ENCODE measurements around the gene LGI2. TPM values are rescaled to one million over a fixed set of nuclear protein-coding genes. Genes with fewer than 3 reads are reported as not detected.

LGI2 gene
- total RNA-seq, 1 experiment from 2014 or later: 1.4 TPM

GRCh38 chr4:25051534-25051933, 20.8 kb upstream of the LGI2 start:
- no peak overlapping the region for H3K4me2 ChIP-seq (ENCODE audit: insufficient read depth, insufficient read length, low read length)
- no peak overlapping the region for H3K14ac ChIP-seq (ENCODE audit: insufficient read depth, low read length)
- no peaks in the 10 kb centered on the region for H3K4me1 ChIP-seq (ENCODE audit: insufficient read depth, low read length)
- H2BK5ac ChIP-seq (ENCODE audit: insufficient read length, low read length): no peak overlapping the region
- H2BK20ac ChIP-seq (ENCODE audit: low read depth, low read length, poor library complexity, severe bottlenecking): no peak overlapping the region
- H3K79me2 ChIP-seq (ENCODE audit: insufficient read depth, low read length): no peaks in the 10 kb centered on the region
- H2AFZ ChIP-seq (ENCODE audit: low read length): no peak overlapping the region
- no peak overlapping the region for H3K4me3 Mint-ChIP-seq
- no peaks in the 10 kb centered on the region for H3K23me2 ChIP-seq (ENCODE audit: insufficient read length, low read depth, low read length, poor library complexity, severe bottlenecking)
- H3K27ac Mint-ChIP-seq: peak overlapping the region in 1 of 3 experiments; percentile 20; a peak in 1 of 7 replicates
- H3K36me3 Mint-ChIP-seq (ENCODE audit: insufficient read depth in 1 of 3, low read depth in 3 of 3): peaks cover 10 to 19% (median 11%) of the 10 kb centered on the region in 3 experiments
- H3K23ac ChIP-seq (ENCODE audit: insufficient read length, low read depth, low read length): no peak overlapping the region
- no peak overlapping the region for H4K91ac ChIP-seq (ENCODE audit: insufficient read length, low read depth, low read length)
- H2BK12ac ChIP-seq (ENCODE audit: insufficient read length, low read depth, low read length): no peak overlapping the region
- TF ChIP-seq CTCF (conservative IDR thresholded peaks at IDR 0.05): no peak
- H4K20me1 ChIP-seq (ENCODE audit: control insufficient read depth, insufficient read depth, insufficient read length): no peaks in the 10 kb centered on the region
- DNase-seq: no peak
- peaks cover 23 to 28% of the 10 kb centered on the region in 2 experiments for H3K9me3 Mint-ChIP-seq
- H2AK5ac ChIP-seq (ENCODE audit: insufficient read length, low read length): no peak overlapping the region
- H2BK15ac ChIP-seq (ENCODE audit: low read depth, low read length): no peak overlapping the region
- no peak overlapping the region for H4K8ac ChIP-seq (replicated peaks; ENCODE audit: insufficient read length, low read depth, low read length)
- no peaks in the 10 kb centered on the region for H3K4me1 Mint-ChIP-seq
- no peaks in the 10 kb centered on the region for H3K27me3 ChIP-seq (ENCODE audit: insufficient read depth, low read length)
- no peaks in the 10 kb centered on the region; the same call in none of the 2 replicates for H3K27me3 Mint-ChIP-seq (ENCODE audit: low read depth)
- H3K27ac ChIP-seq (ENCODE audit: insufficient read length, low read depth, low read length): no peak overlapping the region
- no peak overlapping the region for H3K18ac ChIP-seq (ENCODE audit: insufficient read length, low read depth, low read length)
- H3K56ac ChIP-seq (ENCODE audit: insufficient read length, low read depth, low read length): no peak overlapping the region
- H4K5ac ChIP-seq (ENCODE audit: insufficient read length, low read depth, low read length): no peak overlapping the region
- no peak overlapping the region for H3T11ph ChIP-seq (ENCODE audit: low read length)
- peaks cover 12% of the 10 kb centered on the region for H3K9me3 ChIP-seq (ENCODE audit: control insufficient read depth, low read depth, low read length)
- H2BK120ac ChIP-seq (ENCODE audit: low read depth, low read length, poor library complexity, severe bottlenecking): no peak overlapping the region
- no peaks in the 10 kb centered on the region for H3K79me1 ChIP-seq (ENCODE audit: insufficient read depth, low read depth, low read length, poor library complexity, severe bottlenecking)
- H3K4ac ChIP-seq (ENCODE audit: low read depth, low read length): no peak overlapping the region
- WGBS (ENCODE audit: extremely low coverage, insufficient read length, low lambda C conversion rate): no CpG with 5 or more reads among the region's 1 CpG
- no peak overlapping the region for H3K9ac ChIP-seq (ENCODE audit: extremely low read depth, insufficient read length, low read length)
